ENCODE measurements around the gene DSTN. TPM values are rescaled to one million over a fixed set of nuclear protein-coding genes. Genes with fewer than 3 reads are reported as not detected.

The DSTN gene
- total and polyA plus RNA-seq, 2 of the 4 experiments (the other 2 are of a cell fraction) = 221 to 269 TPM

DNA sequence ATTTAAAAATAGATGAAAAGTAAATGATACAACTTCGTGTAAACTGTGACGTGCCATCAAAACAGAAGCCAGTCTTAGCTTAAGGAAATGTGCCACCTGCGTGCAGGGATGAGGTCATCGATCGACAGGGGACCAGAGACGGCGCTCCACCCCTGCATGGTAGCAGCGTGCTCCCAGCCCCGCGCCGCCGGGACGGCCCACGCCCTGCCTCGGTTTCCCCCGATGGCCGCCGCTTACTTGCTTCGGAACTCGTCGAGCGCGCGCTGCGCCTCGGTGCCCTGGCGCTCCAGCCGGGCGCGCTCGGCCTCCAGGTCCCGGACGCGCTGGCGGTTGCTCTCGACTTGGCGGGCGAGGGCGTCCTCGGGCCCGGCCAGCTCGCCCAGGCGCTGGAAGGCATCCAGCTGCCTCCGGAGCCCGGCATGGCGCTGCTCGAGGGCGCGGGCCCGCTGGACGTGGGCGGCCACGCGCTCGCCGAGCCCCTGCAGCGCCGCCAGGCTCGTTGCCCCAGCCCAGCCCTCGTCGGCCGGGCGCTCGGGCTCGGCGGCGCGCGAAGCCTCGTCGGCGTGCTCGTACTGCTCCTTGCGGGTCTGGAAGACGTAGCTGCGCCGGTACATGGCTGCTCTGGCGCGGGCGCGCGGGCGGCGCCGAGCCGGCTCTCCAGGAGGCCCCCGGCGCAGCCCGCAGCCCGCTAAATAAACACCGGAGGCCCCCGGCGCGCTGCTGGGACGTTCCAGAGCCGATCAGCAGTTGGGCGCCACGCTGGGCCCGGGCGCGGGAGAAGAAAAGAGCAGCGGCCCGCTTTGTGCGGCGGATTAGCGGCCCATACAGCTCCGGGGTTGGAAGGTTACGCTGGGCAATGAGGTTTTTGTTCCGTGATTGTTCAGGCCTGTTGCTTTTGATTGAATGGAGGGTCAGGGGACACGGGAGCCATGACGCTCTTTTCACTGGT lies 38.9 kb upstream of the DSTN start, which contains the start of gene BFSP1:
TSS of gene BFSP1 (minus strand) at position 664 of the 949 bp plus-strand sequence. CDS start at position 614, 50 bp downstream.
- dilution Hi-C loops (cut with HindIII; ENCODE audit: low sequenced_read_pairs, unreplicated experiment) (no loop called here), in situ Hi-C loops (cut with MboI; ENCODE audit: low sequenced_read_pairs) (no loop called here), intact Hi-C loops (cut with micrococcal nuclease) (loop anchor here (10.0 kb wide), 1 partner anchor 404 kb away; no protein-coding TSS in a partner anchor)
- Histone ChIP-seq H2AK9ac (replicated peaks; ENCODE audit: low read depth, low read length, poor library complexity) (peak within 1 kb of the TSS; percentile 90), H4K8ac (ENCODE audit: low read depth in 2 of 2, low read length in 2 of 2) (peak within 1 kb of the TSS; percentile 63 to 93; a peak in 3 of 4 replicates), H2BK20ac (ENCODE audit: low read depth, low read length) (peak within 1 kb of the TSS; percentile 64; the same call in 1 of the 2 replicates), H3K23ac (ENCODE audit: low read depth, low read length) (peak within 1 kb of the TSS; percentile 98), H3K14ac (replicated peaks; ENCODE audit: low read depth, low read length) (peak within 1 kb of the TSS; percentile 98), H3K79me1 (ENCODE audit: low read depth in 1 of 2, low read length in 2 of 2) (no peaks in the 10 kb centered on the region), H3K4me1 (ENCODE audit: control insufficient read depth, insufficient read depth, low read length) (0 out of 2 replicates have a peak, but pooled peaks cover 2% of the 10 kb centered on the region), H3K9me1 (ENCODE audit: insufficient read depth, low read length) (no peaks in the 10 kb centered on the region; the same call in 1 of the 2 replicates), H2AFZ (replicated peaks; ENCODE audit: low read length, poor library complexity) (peak within 1 kb of the TSS; percentile 95), H3K27me3 (ENCODE audit: control insufficient read depth, insufficient read depth, low read length) (no peaks in the 10 kb centered on the region), H2BK5ac (ENCODE audit: low read depth, low read length, poor library complexity, severe bottlenecking) (peak within 1 kb of the TSS; percentile 17), H3K18ac (ENCODE audit: low read depth, low read length) (peak within 1 kb of the TSS; percentile 2; the same call in 1 of the 2 replicates), H3K4me2 (ENCODE audit: low read depth, low read length) (peak within 1 kb of the TSS; percentile 87), H3K9me3 (ENCODE audit: control insufficient read depth, insufficient read depth, low read length) (no peaks in the 10 kb centered on the region), H4K91ac (ENCODE audit: insufficient read depth, low read depth, low read length) (peak within 1 kb of the TSS; percentile 71), H3K9ac (ENCODE audit: low read depth, low read length) (peak within 1 kb of the TSS; percentile 68), H2AK5ac (ENCODE audit: low read depth, low read length) (no peak within 1 kb of the TSS; the same call in 1 of the 2 replicates), H4K20me1 (ENCODE audit: insufficient read depth, low read length) (no peaks in the 10 kb centered on the region), H3K4ac (ENCODE audit: low read depth, low read length) (peak within 1 kb of the TSS; percentile 82), H4K5ac (ENCODE audit: low read depth, low read length) (peak within 1 kb of the TSS; percentile 31), H2BK120ac (ENCODE audit: low read depth, low read length) (peak within 1 kb of the TSS; percentile 90), H3K4me3 (ENCODE audit: insufficient read depth, low read depth, low read length) (peak within 1 kb of the TSS; percentile 62), H3K56ac (ENCODE audit: extremely low read depth, insufficient read depth, low read length) (0 out of 2 replicates have a peak within 1 kb of the TSS, but pooled peaks have one; percentile 13), H3K27ac (ENCODE audit: insufficient read depth, low read length) (peak within 1 kb of the TSS; percentile 44), H2BK15ac (ENCODE audit: low read depth, low read length) (peak within 1 kb of the TSS; percentile 7; the same call in 1 of the 3 replicates), H3K36me3 (ENCODE audit: control insufficient read depth, insufficient read depth, low read length) (no peaks in the 10 kb centered on the region)
- BruUV-seq (replicated peaks) = no TSS peak
- peak; percentile 86 for ATAC-seq (ENCODE audit: low read depth)
- DNase-seq = peak; percentile 52
- 1% methylated on average over 66 of the region's 111 CpGs; no CpG with 5 or more reads in 1 of the 2 experiments for WGBS, 2 experiments (ENCODE audit: extremely low coverage in 2 of 2, insufficient read length in 1 of 2)
- CTCF ChIA-PET = interaction anchor here (0.9 to 1.0 kb wide), 2 partner anchors 26 to 32 kb away, joined by 3 read pairs; no protein-coding TSS in a partner anchor
- POLR2A ChIA-PET (ENCODE audit: unreplicated experiment) = no interaction called here
- TF ChIP-seq, protein P1, sequence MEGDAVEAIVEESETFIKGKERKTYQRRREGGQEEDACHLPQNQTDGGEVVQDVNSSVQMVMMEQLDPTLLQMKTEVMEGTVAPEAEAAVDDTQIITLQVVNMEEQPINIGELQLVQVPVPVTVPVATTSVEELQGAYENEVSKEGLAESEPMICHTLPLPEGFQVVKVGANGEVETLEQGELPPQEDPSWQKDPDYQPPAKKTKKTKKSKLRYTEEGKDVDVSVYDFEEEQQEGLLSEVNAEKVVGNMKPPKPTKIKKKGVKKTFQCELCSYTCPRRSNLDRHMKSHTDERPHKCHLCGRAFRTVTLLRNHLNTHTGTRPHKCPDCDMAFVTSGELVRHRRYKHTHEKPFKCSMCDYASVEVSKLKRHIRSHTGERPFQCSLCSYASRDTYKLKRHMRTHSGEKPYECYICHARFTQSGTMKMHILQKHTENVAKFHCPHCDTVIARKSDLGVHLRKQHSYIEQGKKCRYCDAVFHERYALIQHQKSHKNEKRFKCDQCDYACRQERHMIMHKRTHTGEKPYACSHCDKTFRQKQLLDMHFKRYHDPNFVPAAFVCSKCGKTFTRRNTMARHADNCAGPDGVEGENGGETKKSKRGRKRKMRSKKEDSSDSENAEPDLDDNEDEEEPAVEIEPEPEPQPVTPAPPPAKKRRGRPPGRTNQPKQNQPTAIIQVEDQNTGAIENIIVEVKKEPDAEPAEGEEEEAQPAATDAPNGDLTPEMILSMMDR (conservative IDR thresholded peaks at IDR 0.05; ENCODE audit: low read depth, low read length) = no peak
- TF ChIP-seq, protein P2, sequence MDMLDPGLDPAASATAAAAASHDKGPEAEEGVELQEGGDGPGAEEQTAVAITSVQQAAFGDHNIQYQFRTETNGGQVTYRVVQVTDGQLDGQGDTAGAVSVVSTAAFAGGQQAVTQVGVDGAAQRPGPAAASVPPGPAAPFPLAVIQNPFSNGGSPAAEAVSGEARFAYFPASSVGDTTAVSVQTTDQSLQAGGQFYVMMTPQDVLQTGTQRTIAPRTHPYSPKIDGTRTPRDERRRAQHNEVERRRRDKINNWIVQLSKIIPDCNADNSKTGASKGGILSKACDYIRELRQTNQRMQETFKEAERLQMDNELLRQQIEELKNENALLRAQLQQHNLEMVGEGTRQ (IDR thresholded peaks at IDR 0.05; ENCODE audit: low read depth, low read length) = no peak
- no peak for TF ChIP-seq CEBPB (IDR thresholded peaks at IDR 0.05; ENCODE audit: low read depth, low read length)
- no peak for TF ChIP-seq BHLHE40 (IDR thresholded peaks at IDR 0.05; ENCODE audit: low read depth, low read length)
- no peak for TF ChIP-seq SMC3 (IDR thresholded peaks at IDR 0.05; ENCODE audit: low read depth, low read length)
- no peak for TF ChIP-seq RFX5 (IDR thresholded peaks at IDR 0.05; ENCODE audit: low read depth, low read length)
- peak; percentile 19; the same call in 1 of the 2 replicates for TF ChIP-seq MXI1 (IDR thresholded peaks at IDR 0.05; ENCODE audit: borderline replicate concordance, low read depth, low read length)
- TF ChIP-seq, protein P3, sequence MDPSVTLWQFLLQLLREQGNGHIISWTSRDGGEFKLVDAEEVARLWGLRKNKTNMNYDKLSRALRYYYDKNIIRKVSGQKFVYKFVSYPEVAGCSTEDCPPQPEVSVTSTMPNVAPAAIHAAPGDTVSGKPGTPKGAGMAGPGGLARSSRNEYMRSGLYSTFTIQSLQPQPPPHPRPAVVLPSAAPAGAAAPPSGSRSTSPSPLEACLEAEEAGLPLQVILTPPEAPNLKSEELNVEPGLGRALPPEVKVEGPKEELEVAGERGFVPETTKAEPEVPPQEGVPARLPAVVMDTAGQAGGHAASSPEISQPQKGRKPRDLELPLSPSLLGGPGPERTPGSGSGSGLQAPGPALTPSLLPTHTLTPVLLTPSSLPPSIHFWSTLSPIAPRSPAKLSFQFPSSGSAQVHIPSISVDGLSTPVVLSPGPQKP (IDR thresholded peaks at IDR 0.05; ENCODE audit: borderline replicate concordance, low read depth, low read length) = no peak
- no peak for TF ChIP-seq MAFK (IDR thresholded peaks at IDR 0.05; ENCODE audit: low read depth, low read length)
- no peak for TF ChIP-seq RAD21 (IDR thresholded peaks at IDR 0.05; ENCODE audit: low read length)
- no peak for TF ChIP-seq FOS (IDR thresholded peaks at IDR 0.05; ENCODE audit: low read depth, low read length)
- TF ChIP-seq MAZ (IDR thresholded peaks at IDR 0.05; ENCODE audit: borderline replicate concordance, low read depth, low read length) = peak; percentile 8; the same call in 1 of the 2 replicates
